Measurements from ENCODE around the gene RPS4Y2.

- TF ChIP-seq POU5F1 (IDR thresholded peaks at IDR 0.05; ENCODE audit: borderline replicate concordance, low read depth, low read length, partially characterized antibody), result no peak
- no peak for TF ChIP-seq EGR1 (conservative IDR thresholded peaks at IDR 0.05)
- TF ChIP-seq CTCF (IDR thresholded peaks at IDR 0.05 in 2 of 3, conservative IDR thresholded peaks at IDR 0.05 in 1 of 3; ENCODE audit: insufficient read depth in 2 of 3, low read depth in 1 of 3, low read length in 3 of 3), result no peak
- no peak for TF ChIP-seq POLR2AphosphoS5 (IDR thresholded peaks at IDR 0.05; ENCODE audit: control insufficient read depth, insufficient read depth, low read depth, low read length)
- TF ChIP-seq UBTF (IDR thresholded peaks at IDR 0.05; ENCODE audit: borderline replicate concordance in 1 of 2, low read depth in 2 of 2, low read length in 2 of 2), result no peak
- TF ChIP-seq CBFB (CRISPR knock-in tag; IDR thresholded peaks at IDR 0.05), result no peak
- no peak for TF ChIP-seq SAP30 (IDR thresholded peaks at IDR 0.05; ENCODE audit: borderline replicate concordance, insufficient read depth, low read depth, low read length, poor library complexity, severe bottlenecking)
- no peak for TF ChIP-seq TRIM28 (IDR thresholded peaks at IDR 0.05)
- no peak for TF ChIP-seq EP300 (IDR thresholded peaks at IDR 0.05; ENCODE audit: low read length)
- TF ChIP-seq ETV5 (CRISPR knock-in tag; IDR thresholded peaks at IDR 0.05; ENCODE audit: low read depth), result no peak
- no peak for TF ChIP-seq USF2 (CRISPR knock-in tag; IDR thresholded peaks at IDR 0.05)
Observed at GRCh38 chrY:20770755-20771154, 14.8 kb downstream of the RPS4Y2 start.
